Measurements from ENCODE around the gene OLIG1. TPM values are rescaled to one million over a fixed set of nuclear protein-coding genes. Genes with fewer than 3 reads are reported as not detected.

OLIG1 gene
- total RNA-seq, 1 experiment from 2014 or later, result not detected

GRCh38 chr21:33025106-33025488, 44.8 kb upstream of the OLIG1 start:
- ChIA-PET POLR2A (ENCODE audit: unreplicated experiment) (no interaction called here), CTCF (no interaction called here)
- H3F3A ChIP-seq (ENCODE audit: low read length, unreplicated experiment), result no peaks in the 10 kb centered on the region
- no peaks in the 10 kb centered on the region for H3K4me1 ChIP-seq (ENCODE audit: insufficient read depth, low read length)
- H4K20me1 ChIP-seq (ENCODE audit: low read length), result no peaks in the 10 kb centered on the region
- no TSS peak for BruUV-seq (replicated peaks)
- H3K27ac ChIP-seq (ENCODE audit: low read length), result no peak overlapping the region
- H2AFZ ChIP-seq (ENCODE audit: low read length), result no peak overlapping the region
- no peak overlapping the region for H3K9ac ChIP-seq (ENCODE audit: low read length)
- intact Hi-C loops (cut with micrococcal nuclease), result no loop called here
- no peaks in the 10 kb centered on the region for H3K9me2 ChIP-seq (replicated peaks; ENCODE audit: low read length)
- H3K27me3 ChIP-seq (ENCODE audit: low read length), result peaks cover 76% of the 10 kb centered on the region
- no peaks in the 10 kb centered on the region for H3K79me2 ChIP-seq (ENCODE audit: low read length)
- no peaks in the 10 kb centered on the region for H3K36me3 ChIP-seq (ENCODE audit: low read depth, low read length)
- H3K4me3 ChIP-seq (ENCODE audit: low read length), result no peak overlapping the region
- ATAC-seq (no peak), DNase-seq (no peak)
- H3K4me2 ChIP-seq (ENCODE audit: low read length), result no peak overlapping the region
- H3K9me3 ChIP-seq (ENCODE audit: low read length), result no peaks in the 10 kb centered on the region
- TF ChIP-seq EZH2 (IDR thresholded peaks at IDR 0.05; ENCODE audit: low read length, unreplicated experiment), result no peak

GRCh38 chr21:33025489-33026442, 44.2 kb upstream of the OLIG1 start, which contains the start of gene OLIG2:
Gene OLIG2 (plus strand): TSS chr21:33025935. CDS start chr21:33026863, 928 bp downstream.
- POLR2A ChIA-PET (ENCODE audit: unreplicated experiment), result no interaction called here
- no peaks in the 10 kb centered on the region for H4K20me1 ChIP-seq (ENCODE audit: low read length)
- intact Hi-C loops (cut with micrococcal nuclease), result no loop called here
- TF ChIP-seq CTCF (conservative IDR thresholded peaks at IDR 0.05; ENCODE audit: low read depth, low read length), result no peak
- no peak for TF ChIP-seq EZH2 (IDR thresholded peaks at IDR 0.05; ENCODE audit: low read length, unreplicated experiment)
- TF ChIP-seq EZH2phosphoT487 (IDR thresholded peaks at IDR 0.05; ENCODE audit: borderline replicate concordance, low read length), result no peak
- peaks cover 83% of the 10 kb centered on the region for H3K27me3 ChIP-seq (ENCODE audit: low read length)
- no peak within 1 kb of the TSS for H2AFZ ChIP-seq (ENCODE audit: low read length)
- no peak within 1 kb of the TSS for H3K4me3 ChIP-seq (ENCODE audit: low read length)
- H3K36me3 ChIP-seq (ENCODE audit: low read depth, low read length), result no peaks in the 10 kb centered on the region
- no peaks in the 10 kb centered on the region for H3K9me3 ChIP-seq (ENCODE audit: low read length)
- DNase-seq (no peak), ATAC-seq (no peak)
- no peak within 1 kb of the TSS for H3K4me2 ChIP-seq (ENCODE audit: low read length)
- no peaks in the 10 kb centered on the region for H3F3A ChIP-seq (ENCODE audit: low read length, unreplicated experiment)
- H3K9ac ChIP-seq (ENCODE audit: low read length), result no peak within 1 kb of the TSS
- no peaks in the 10 kb centered on the region for H3K79me2 ChIP-seq (ENCODE audit: low read length)
- CTCF ChIA-PET, result no interaction called here
- H3K9me2 ChIP-seq (replicated peaks; ENCODE audit: low read length), result no peaks in the 10 kb centered on the region
- no TSS peak for BruUV-seq (replicated peaks)
- no peaks in the 10 kb centered on the region for H3K4me1 ChIP-seq (ENCODE audit: insufficient read depth, low read length)
- H3K27ac ChIP-seq (ENCODE audit: low read length), result no peak within 1 kb of the TSS

GRCh38 chr21:33026443-33026858, 43.5 kb upstream of the OLIG1 start:
- intact Hi-C loops (cut with micrococcal nuclease), result no loop called here
- no peaks in the 10 kb centered on the region for H3K79me2 ChIP-seq (ENCODE audit: low read length)
- BruUV-seq (replicated peaks), result no TSS peak
- CTCF ChIA-PET, result no interaction called here
- H3K9ac ChIP-seq (ENCODE audit: low read length), result no peak overlapping the region
- no peak overlapping the region for H3K4me2 ChIP-seq (ENCODE audit: low read length)
- no peaks in the 10 kb centered on the region for H3K4me1 ChIP-seq (ENCODE audit: insufficient read depth, low read length)
- no peaks in the 10 kb centered on the region for H3K9me2 ChIP-seq (replicated peaks; ENCODE audit: low read length)
- no peaks in the 10 kb centered on the region for H3K36me3 ChIP-seq (ENCODE audit: low read depth, low read length)
- H4K20me1 ChIP-seq (ENCODE audit: low read length), result no peaks in the 10 kb centered on the region
- H2AFZ ChIP-seq (ENCODE audit: low read length), result no peak overlapping the region
- no peak overlapping the region for H3K27ac ChIP-seq (ENCODE audit: low read length)
- TF ChIP-seq EZH2phosphoT487 (IDR thresholded peaks at IDR 0.05; ENCODE audit: borderline replicate concordance, low read length) (no peak), EZH2 (IDR thresholded peaks at IDR 0.05; ENCODE audit: low read length, unreplicated experiment) (no peak), CTCF (conservative IDR thresholded peaks at IDR 0.05; ENCODE audit: low read depth, low read length) (no peak)
- H3K9me3 ChIP-seq (ENCODE audit: low read length), result no peaks in the 10 kb centered on the region
- no peaks in the 10 kb centered on the region for H3F3A ChIP-seq (ENCODE audit: low read length, unreplicated experiment)
- POLR2A ChIA-PET (ENCODE audit: unreplicated experiment), result no interaction called here
- no peak for ATAC-seq
- no peak overlapping the region for H3K4me3 ChIP-seq (ENCODE audit: low read length)
- peaks cover 85% of the 10 kb centered on the region for H3K27me3 ChIP-seq (ENCODE audit: low read length)
- DNase-seq, result no peak

Measured in PC-3 (cell line).